GM21529 (cell line): Measurements from ENCODE around the gene ARL3.
"Not testable (repeated sequence)": the region's sequence is repeated elsewhere in the genome, so short reads cannot be mapped to it uniquely, and the experiment has no call there.

Source experiments
- ATAC-seq: cut with Tn5 transposase; IDR thresholded peaks from one replicate; pipeline ENCODE4 v1.9.1; 2021; ENCODE audit not compliant: unreplicated experiment

ARL3 gene, protein sequence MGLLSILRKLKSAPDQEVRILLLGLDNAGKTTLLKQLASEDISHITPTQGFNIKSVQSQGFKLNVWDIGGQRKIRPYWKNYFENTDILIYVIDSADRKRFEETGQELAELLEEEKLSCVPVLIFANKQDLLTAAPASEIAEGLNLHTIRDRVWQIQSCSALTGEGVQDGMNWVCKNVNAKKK

DNA sequence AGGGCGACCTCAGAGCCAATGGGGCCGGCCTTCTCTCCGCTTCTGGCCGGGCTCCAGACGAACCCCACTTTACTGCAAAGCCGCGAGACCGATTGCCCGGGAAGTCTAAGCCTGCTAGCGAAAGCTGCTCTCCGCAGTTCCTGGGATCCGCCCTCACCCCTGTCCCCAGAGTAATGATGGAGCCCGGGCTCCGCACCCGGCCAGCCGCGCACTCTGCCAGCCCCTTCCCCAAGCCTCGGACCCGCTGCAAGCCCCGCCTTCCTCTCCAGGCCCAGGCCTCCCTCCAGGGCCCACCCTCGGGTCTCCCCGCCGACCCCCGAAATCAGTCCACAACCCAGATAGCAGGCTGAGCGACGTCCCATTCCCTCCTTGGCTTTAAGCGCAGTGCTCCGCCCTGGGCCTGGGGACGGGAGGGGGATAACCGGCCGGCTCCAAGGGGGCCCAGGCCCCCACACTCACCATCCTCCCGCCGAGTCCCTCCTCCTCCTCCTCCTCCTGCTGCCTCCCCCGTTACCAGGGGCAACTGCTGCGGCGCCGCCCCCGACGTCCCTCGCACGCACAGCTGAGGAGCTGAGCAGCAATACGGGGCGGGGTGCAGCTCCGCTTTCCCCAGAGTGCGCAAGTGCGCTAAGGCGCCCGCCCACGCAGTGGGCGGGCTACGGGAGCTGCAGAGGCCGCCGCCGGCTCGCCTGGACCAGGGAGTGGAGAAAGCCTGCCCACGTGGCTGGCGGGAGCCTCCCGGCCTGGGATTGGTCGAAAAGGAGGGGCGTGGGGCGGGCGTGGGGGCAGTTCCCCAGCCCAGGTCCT is at the start of gene ARL3:
Gene ARL3, minus strand, starts transcription at position 584 of the 807 bp plus-strand sequence. Its CDS starts 122 bp downstream, at position 462.
- ATAC-seq: peak; percentile 76

DNA sequence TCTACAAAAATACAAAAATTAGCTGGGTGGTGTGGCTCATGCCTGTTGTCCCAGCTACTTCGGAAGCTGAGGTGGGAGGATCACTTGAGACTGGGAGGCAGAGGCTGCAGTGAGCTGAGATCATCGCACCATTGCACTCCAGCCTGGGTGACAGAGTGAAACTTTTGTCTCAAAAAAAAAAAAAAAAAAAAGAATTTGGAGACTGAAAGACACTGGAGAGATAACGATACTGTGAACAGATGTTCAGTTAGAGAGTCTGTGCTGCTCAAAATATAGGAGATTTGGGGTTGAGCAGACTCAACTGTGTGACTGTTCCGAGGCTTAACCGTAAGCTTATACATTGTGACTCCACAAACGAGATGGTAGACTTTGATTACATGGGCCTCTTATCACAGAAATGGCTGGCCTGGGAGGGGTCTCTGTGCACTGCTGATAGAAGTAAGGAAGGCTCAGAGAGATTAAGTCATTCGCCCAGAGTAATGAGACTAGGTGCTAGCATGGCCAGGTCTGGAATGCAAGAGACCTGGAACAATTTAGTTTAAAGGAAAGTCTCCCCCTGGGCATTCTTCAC is 48.9 kb upstream of the ARL3 start:
- ATAC-seq: no peak

DNA sequence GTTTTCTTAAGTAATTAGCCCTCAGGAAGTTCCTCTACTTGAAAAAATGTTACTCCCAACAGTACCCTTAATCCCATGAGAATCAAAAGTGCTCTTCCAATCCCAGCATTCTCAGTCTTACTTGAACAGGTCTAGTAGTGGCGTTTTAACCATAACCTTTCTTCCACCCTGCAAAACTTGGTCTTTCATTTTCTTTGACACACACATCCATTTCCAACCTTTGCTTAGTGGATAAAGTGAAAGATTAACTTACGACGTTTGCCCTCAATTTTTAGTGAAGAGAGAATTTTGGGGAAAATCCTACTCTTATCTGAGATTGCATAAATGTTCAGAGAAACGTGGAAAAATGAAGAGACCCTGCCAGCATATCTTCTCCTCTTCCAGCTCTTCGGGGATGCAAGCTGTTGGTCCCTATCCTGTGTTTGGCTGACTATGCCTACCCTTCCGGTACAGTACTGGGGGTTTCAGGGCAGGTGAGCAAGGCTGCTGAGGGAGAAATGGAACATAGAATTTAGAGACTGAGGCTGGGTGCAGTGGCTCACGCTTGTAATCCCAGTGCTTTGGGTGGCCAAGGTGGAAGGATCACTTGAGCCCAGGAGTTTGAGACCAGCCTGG is 48.3 kb upstream of the ARL3 start:
- ATAC-seq: no peak

DNA sequence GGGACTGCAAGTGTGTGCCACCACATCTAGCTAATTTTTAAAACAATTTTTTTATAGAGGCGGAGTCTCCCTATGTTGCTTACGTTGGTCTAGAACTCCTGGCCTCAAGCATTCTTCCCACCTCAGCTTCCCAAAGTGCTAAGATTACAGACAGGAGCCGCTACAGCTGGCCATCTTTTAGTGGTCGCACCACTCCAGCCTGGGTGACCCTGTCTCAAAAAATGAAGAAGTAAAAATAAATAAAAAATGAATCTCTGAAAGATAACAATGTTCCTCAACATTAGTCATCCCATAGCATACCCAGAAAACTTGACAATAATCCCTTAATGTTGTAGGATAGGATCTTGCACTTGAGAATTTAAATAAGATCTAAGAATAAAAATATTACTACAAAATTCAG is 47.8 kb upstream of the ARL3 start:
- no peak for ATAC-seq

DNA sequence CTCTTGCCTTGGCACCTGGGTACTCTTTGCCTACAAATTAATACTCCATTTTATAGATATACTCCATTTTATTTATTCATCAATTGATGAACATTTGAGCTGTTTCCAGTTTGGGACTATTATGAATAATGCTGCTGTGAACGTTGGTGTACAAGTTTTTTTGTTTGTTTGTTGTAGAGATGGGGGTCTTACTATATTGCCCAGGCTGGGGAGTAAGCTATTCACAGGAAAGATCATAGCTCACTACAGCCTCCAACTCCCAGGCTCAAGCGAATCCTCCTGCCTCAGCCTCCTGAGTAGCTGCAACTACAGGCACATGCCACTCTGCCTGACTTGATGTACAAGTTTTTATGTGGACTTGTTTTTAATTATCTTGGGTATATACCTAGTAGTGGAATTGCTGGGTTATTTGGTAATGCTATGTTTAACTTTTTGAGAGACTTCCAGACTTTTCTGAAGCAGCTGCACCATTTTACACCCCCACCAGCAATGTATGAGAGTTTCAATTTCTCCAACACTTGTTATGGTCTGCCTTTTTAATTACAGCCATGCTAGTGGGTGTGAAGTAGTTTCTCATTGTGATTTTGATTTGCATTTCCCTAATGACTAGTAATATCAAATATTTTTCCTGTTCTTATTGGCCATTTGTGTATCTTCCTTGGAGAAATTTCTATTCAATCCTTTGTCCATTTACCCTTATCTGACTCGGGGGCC is 45.5 kb upstream of the ARL3 start:
- no peak for ATAC-seq

DNA sequence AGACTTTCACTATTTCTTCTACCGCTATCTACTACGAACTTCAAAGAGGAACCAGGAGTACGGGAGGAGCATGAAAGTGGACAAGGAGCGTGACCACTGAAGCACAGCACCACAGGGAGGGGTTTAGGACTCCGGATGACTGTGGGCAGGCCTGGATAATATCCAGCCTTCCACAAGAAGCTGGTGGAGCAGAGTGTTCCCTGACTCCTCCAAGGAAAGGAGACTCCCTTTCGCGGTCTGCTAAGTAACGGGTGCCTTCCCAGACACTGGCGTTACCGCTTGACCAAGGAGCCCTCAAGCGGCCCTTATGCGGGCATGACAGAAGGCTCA is 44.7 kb upstream of the ARL3 start:
- not testable (repeated sequence) for ATAC-seq

DNA sequence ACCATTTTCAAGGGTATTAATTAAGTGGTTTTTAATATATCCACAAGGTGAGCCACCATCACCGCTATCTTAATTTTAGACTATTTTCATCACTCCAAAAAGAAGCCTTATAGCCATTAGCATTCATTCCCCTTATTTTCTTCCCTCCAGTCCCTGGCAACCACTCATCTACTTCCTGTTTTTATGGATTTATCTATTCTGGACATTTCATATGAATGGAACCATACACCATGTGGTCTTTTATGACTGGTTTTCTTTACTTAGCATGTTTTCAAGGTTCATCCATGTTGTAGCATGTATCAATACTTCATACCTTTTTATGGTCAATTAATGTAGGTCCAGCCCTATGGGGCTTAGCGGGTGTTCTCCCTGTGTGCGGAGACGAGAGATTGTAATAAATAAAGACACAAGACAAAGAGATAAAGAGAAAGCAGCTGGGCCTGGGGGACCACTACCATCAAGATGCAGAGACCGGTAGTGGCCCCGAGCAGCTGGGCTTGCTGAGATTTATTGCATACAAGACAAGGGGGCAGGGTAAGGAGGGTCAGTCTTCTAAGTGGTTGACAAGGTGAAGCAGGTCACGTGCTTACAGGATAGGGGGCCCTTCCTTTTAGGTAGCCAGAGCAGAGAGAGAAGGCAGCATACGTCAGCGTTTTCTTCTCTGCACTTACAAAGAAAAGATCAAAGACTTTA is 44.2 kb upstream of the ARL3 start:
- no peak for ATAC-seq

DNA sequence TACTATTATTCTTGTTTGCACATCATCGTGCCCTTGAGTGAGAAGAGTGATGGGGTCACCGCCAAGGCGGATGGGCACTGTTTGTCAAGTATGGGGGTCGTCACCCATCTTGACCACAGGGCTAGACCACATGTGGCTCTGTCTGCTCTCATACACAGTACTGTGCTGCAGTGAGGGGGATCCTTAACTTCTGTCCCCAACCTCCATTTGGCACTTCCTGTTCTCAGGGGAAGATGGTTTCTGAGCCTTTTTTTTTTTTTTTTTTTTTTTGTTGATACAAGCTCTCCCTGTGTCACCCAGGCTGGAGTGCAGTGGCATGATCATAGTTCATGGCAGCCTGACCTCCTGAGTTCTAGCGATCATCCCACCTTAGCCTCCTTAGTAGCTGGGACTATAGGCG is 43.1 kb upstream of the ARL3 start:
- no peak for ATAC-seq

DNA sequence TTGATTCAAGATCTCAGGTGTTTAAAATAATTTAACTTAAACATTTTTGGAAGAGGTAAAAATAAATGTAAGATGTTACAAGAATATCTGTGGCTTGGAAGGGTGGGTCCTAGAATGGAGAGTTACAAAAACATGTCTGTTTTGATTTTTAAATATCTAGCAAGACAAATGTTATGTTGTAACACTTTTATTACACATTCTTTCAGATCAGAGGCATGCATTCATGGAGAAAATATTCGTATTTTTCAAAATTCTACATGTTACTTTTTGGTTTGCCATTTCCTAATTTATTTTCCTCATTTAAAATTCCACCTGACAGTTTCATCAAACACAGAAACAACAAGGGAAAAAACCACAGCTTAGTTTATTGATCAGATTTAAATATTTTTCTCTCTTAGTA is 39.5 kb upstream of the ARL3 start:
- ATAC-seq: no peak

DNA sequence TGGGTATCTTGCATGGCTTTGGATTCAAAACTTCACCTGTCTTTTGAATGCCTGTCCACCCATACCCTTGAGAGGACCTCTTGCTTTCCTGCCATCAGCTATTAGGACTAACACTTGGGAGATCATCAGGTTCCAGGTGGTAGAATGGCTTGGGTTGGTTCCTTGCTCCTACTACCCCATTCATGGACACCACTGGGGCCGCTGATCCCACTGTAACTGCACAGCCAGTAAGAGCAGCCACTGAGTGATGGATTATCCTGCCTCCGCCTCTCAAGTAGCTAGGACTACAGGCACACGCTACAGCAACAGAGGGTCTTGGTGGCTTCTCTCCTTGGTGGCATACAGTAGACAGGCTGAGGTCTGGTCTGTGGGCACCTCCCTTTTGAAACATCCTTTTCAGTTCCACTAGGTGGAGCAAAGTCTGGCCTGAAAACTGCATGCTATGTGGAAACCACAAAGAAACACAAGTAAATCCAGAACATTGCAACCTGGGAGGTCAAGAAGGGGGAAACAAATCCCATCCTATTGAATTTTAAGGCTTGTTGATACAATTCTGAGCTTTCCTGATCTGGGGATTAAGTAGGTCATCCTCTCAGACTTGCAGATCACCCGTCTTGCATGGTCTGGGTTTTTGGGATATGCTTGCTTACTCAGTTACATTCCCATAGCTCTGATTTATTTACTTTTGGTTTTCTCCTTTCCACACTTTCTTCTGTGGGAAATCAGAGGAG is 38.9 kb upstream of the ARL3 start:
- ATAC-seq: no peak

DNA sequence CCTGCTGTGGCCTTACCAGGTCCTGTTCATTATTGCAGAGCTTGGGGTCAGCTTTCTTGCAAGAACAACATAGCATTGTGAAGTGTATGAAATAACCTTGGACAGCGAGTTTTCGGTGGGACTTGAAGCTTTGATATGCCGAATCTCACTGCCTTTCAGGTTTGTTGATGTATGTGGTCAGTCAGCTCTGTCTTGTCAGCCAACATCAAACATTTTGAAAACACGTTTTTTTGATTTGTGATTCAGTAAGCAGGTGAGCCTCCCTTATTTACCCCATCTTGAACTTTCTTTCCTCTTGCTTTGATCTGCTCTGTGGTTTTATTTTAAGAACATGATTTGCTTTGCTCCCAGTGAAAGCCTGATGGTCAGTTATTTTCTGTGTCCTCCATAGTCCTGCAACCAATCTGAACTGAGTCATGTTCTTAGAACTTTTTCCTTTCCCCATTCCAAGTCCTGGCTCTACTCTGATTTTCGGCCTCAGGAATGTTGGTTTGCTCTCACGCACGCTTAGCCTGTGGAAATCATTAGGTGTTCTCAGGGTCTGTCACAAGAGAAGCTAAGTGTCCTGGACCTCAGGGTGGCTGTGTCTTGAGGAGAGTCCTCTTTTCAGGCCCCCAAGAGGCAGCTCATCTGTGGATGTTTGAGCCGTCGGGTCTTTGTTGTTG is 38.2 kb upstream of the ARL3 start:
- ATAC-seq: no peak

DNA sequence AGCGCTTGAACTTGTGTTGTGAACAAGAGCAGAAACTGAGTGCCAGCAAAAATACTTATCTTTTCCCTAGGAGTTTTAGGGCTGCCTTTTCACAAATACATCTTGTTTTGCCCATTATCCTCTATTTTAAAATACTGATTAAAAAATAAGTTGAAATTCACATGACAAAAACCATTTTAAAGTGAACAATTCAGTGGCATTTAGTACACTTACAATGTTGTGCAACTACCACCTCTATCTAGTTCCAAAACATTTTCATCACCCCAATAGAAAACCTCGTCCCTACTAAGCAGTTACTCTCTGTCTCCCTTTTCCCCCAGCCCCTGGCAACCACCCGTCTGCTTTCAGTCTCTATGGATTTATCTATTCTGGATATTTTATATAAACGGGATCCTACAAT is 31.0 kb upstream of the ARL3 start:
- no peak for ATAC-seq

DNA sequence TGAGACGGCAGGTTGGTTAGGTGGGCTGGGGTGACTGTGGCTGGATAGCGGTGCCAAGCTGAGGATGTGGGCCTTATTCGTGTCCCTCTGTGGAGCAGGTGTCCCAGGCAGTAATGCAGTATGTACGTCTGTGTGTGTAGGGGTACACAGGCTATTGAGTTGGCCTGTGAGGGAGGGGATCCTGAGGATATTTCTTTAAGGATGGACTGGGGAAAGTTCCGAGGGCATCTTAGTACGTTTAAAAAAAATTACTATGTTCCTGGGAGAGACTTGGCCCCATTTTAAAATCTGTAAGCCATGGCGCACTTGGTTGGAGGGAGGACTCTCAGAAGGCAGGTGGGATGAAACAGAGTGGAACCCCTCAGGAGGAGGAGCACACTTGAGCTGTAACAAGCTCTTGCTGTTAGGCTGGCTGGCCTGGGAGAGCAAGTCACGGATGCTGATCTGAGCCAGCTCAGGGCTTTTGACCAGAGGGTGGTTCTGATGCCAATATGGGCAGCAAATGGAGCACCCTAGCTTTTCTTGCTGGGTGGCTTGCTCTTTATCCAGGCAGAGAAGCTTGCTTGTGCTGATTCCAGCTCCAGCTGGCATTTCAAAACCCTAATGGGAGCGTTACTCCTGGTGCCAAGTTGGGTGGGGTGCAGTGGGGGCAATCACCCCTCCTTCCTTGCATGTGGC is 30.3 kb upstream of the ARL3 start:
- ATAC-seq: peak; percentile 6

DNA sequence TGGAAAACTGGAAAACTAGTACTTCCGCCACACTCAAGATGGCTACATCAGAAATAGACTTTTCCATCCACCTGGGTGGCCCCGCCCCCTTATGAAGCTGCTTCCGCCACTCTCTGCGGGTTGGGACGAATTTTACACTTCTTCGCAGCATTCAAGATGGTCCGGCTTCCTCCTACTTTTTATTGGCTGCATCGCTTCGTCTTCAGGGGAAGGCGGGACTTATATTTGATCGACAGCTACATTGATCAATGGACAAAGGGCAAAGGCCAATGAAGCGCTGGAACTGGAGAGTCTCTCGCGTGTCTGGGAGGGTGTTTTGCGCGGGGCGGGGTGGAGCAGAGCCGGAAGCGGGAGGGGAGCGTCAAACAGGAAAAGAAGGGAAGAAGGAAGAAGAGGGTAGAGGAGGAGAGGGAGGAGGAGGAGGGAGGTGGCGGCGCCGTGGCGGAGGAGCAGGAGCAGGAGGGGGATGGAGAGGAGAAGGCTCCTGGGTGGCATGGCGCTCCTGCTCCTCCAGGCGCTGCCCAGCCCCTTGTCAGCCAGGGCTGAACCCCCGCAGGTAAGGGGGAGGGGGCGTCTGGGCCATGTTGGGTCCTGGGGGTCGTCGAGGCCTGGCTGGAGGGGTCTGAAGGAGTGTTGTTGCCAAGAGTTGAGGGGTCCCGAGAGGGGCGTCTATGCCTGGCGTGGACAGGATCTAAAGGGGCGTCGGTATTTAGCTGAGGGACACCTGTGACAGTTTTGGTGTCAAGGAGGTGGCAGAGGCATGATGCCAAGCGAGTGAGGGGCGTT is 29.6 kb upstream of the ARL3 start, which contains the start of gene WBP1L:
Gene WBP1L, plus strand, starts transcription at position 361 of the 786 bp plus-strand sequence. Its CDS starts 106 bp downstream, at position 467.
- peak; percentile 97 for ATAC-seq

DNA sequence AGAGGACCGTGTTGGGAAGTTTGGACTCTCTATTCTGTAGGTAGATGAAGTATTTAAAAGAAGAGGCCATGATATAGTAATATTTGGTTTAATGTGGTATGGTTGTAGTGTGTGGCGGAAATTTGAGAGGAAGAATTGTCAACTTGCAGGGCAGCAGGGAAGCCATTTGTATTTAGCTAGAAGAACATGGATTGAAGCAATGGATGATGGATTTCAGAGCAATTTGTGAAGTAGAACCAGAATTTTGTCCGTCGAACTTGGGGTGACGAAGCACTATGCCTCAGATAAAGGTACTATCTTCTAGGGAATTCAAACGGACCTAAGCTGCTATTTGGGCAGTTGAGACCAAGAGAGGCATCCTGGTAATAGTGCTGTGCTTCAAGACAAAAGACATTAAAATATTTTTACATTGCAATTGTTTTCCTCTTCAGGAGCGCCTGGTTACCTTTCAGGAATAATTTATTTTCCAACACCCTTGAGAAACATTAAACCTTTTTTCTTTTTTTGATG is 28.9 kb upstream of the ARL3 start:
- ATAC-seq: no peak

DNA sequence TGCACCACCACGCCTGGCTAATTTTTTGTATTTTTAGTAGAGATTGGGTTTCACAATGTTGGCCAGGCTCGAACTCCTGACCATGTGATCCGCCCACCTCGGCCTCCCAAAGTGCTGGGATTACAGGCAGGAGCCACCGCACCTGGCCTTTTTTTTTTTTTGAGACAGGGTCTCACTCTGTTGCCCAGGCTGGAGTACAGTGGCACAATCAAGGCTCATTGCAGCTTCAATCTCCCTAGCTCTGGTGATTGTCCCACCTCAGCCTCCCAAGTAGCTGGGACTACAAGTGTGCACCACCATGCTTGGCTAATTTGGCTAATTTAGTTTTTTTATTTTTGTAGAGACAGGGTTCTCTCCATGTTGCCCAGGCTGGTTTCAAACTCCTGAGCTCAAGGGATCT is 28.1 kb upstream of the ARL3 start:
- not testable (repeated sequence) for ATAC-seq

DNA sequence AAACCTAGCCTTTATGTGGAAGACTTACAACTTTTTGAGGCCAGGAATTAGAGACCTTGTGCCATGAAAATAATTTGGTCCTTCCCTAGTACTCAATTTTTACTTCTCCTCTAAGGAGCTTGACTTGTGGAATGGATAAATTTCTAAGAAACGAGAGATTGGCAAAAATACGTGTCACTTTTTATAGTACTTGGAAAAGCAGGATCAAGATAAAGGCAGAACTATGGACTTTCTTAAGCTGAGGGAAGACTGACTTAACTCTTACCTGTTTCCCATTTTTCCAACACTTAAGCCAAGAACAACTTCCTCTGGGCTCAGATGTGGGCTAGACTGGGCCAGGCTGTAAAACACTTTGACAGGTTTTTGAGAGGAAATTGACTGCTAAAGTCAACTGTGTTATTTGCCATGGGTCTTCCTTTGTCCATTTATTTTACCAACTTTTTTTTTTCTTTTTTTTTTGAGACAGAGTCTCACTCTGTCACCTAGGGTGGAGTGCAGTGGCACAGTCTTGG is 27.6 kb upstream of the ARL3 start:
- ATAC-seq: no peak

DNA sequence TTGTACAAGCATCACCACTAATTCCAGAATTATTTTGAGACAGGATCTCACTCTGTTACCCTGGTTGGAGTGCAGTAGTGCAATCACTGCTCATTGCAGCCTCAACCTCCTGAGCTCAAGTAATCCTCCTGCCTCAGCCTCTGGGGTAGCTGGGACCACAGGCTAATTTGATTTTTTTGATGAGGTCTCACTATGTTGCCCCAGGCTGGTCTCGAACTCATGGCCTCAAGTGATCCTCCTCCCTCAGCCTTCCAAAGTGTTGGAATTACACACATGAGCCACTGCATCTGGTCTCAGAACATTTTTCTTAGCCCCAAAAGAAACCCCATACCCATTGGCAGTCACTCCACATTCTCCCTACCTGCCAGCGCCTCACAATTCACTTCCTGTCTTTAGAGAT is 26.0 kb upstream of the ARL3 start:
- ATAC-seq: no peak
